H9 (cell line): ENCODE data around the gene PRXL2C. TPM values are rescaled to one million over a fixed set of nuclear protein-coding genes. Genes with fewer than 3 reads are reported as not detected.
"Not testable (repeated sequence)": the region's sequence is repeated elsewhere in the genome, so short reads cannot be mapped to it uniquely, and the experiment has no call there.

ENCODE experiments used
- DNase-seq: peaks from one replicate; pipeline ENCODE4 v3.0.0-alpha.2; 2017
- H2AFZ ChIP-seq: one replicate; pipeline ENCODE4 v1.6.1; 2013; ENCODE audit warnings: mild to moderate bottlenecking, low read length, control low read depth, moderate library complexity
- H2AK5ac ChIP-seq: 2 replicates; pipeline ENCODE4 v1.6.1; 2013; ENCODE audit warnings: low read length, control low read depth, mixed read lengths; ENCODE audit not compliant: insufficient read length
- H2BK120ac ChIP-seq: one replicate; pipeline ENCODE4 v1.6.1; 2013; ENCODE audit warnings: low read depth, mild to moderate bottlenecking, low read length, control low read depth, inconsistent platforms; ENCODE audit not compliant: poor library complexity, severe bottlenecking
- H2BK12ac ChIP-seq: 2 replicates; pipeline ENCODE4 v1.6.1; 2013; ENCODE audit warnings: low read length, control low read depth, mixed read lengths, low read depth; ENCODE audit not compliant: insufficient read length
- H2BK15ac ChIP-seq: 2 replicates; pipeline ENCODE4 v1.6.1; 2013; ENCODE audit warnings: low read depth, low read length, control low read depth
- H2BK20ac ChIP-seq: one replicate; pipeline ENCODE4 v1.6.1; 2013; ENCODE audit warnings: low read depth, mild to moderate bottlenecking, low read length, control low read depth, inconsistent platforms; ENCODE audit not compliant: poor library complexity, severe bottlenecking
- H2BK5ac ChIP-seq: 2 replicates; pipeline ENCODE4 v1.6.1; 2013; ENCODE audit warnings: low read length, control low read depth, mixed read lengths; ENCODE audit not compliant: insufficient read length
- H3K14ac ChIP-seq: 2 replicates; pipeline ENCODE4 v1.6.1; 2013; ENCODE audit warnings: low read length, control low read depth; ENCODE audit not compliant: insufficient read depth
- H3K18ac ChIP-seq: 2 replicates; pipeline ENCODE4 v1.6.1; 2013; ENCODE audit warnings: low read depth, mild to moderate bottlenecking, mixed read lengths, low read length, control low read depth; ENCODE audit not compliant: insufficient read length
- H3K23ac ChIP-seq: 2 replicates; pipeline ENCODE4 v1.6.1; 2013; ENCODE audit warnings: low read length, control low read depth, mixed read lengths, low read depth; ENCODE audit not compliant: insufficient read length
- H3K23me2 ChIP-seq: 2 replicates; pipeline ENCODE4 v1.6.1; 2013; ENCODE audit warnings: low read depth, mild to moderate bottlenecking, mixed read lengths, low read length, control low read depth; ENCODE audit not compliant: insufficient read length, poor library complexity, severe bottlenecking
- H3K27ac ChIP-seq: 2 replicates; pipeline ENCODE4 v1.5.1; 2013; ENCODE audit warnings: low read length, control low read depth, mixed read lengths, low read depth; ENCODE audit not compliant: insufficient read length
- H3K27me3 ChIP-seq: 2 replicates; pipeline ENCODE4 v1.6.1; 2013; ENCODE audit warnings: low read length, control low read depth, inconsistent platforms; ENCODE audit not compliant: insufficient read depth
- H3K4ac ChIP-seq: 2 replicates; pipeline ENCODE4 v1.6.1; 2013; ENCODE audit warnings: low read depth, mild to moderate bottlenecking, control low read depth, inconsistent platforms, low read length, moderate library complexity
- H3K4me1 ChIP-seq: 2 replicates; pipeline ENCODE4 v1.6.1; 2013; ENCODE audit warnings: low read length, control low read depth, inconsistent platforms; ENCODE audit not compliant: insufficient read depth
- H3K4me2 ChIP-seq: 2 replicates; pipeline ENCODE4 v1.6.1; 2013; ENCODE audit warnings: low read length, control low read depth, mixed read lengths; ENCODE audit not compliant: insufficient read length, insufficient read depth
- H3K56ac ChIP-seq: 2 replicates; pipeline ENCODE4 v1.6.1; 2013; ENCODE audit warnings: low read depth, mild to moderate bottlenecking, mixed read lengths, low read length, control low read depth; ENCODE audit not compliant: insufficient read length
- H3K79me1 ChIP-seq: 2 replicates; pipeline ENCODE4 v1.6.1; 2013; ENCODE audit warnings: low read depth, mild to moderate bottlenecking, moderate library complexity, low read length, control low read depth, inconsistent platforms; ENCODE audit not compliant: insufficient read depth, poor library complexity, severe bottlenecking
- H3K79me2 ChIP-seq: 2 replicates; pipeline ENCODE4 v1.6.1; 2013; ENCODE audit warnings: low read length, control low read depth, inconsistent platforms; ENCODE audit not compliant: insufficient read depth
- H3K9ac ChIP-seq: 2 replicates; pipeline ENCODE4 v1.6.1; 2013; ENCODE audit warnings: low read length, control low read depth, mixed read lengths; ENCODE audit not compliant: insufficient read length; ENCODE audit errors: extremely low read depth
- H3K9me3 ChIP-seq: one replicate; pipeline ENCODE4 v1.6.1; 2013; ENCODE audit warnings: low read depth, low read length, inconsistent platforms; ENCODE audit not compliant: control insufficient read depth
- H3T11ph ChIP-seq: one replicate; pipeline ENCODE4 v1.6.1; 2013; ENCODE audit warnings: mild to moderate bottlenecking, low read length, control low read depth, inconsistent platforms
- H4K20me1 ChIP-seq: one replicate; pipeline ENCODE4 v1.6.1; 2013; ENCODE audit not compliant: control insufficient read depth, insufficient read length, insufficient read depth
- H4K5ac ChIP-seq: 2 replicates; pipeline ENCODE4 v1.6.1; 2013; ENCODE audit warnings: low read depth, mild to moderate bottlenecking, mixed read lengths, low read length, control low read depth; ENCODE audit not compliant: insufficient read length
- H4K8ac ChIP-seq: replicated peaks from 2 replicates; pipeline ENCODE4 v1.6.1; 2013; ENCODE audit warnings: low read length, control low read depth, mixed read lengths, low read depth; ENCODE audit not compliant: insufficient read length
- H4K91ac ChIP-seq: 2 replicates; pipeline ENCODE4 v1.6.1; 2013; ENCODE audit warnings: low read depth, mild to moderate bottlenecking, moderate library complexity, mixed read lengths, low read length, control low read depth; ENCODE audit not compliant: insufficient read length
- H3K27ac Mint-ChIP-seq, 3 experiments: 2 replicates in 2 of 3; 3 replicates in 1 of 3; pipeline ENCODE4 v1.8.0; 2020 to 2021; ENCODE audit warnings: mixed read lengths in 3 of 3, mild to moderate bottlenecking in 1 of 3, moderate library complexity in 1 of 3
- H3K27me3 Mint-ChIP-seq: 2 replicates; pipeline ENCODE4 v1.8.0; 2021; ENCODE audit warnings: low read depth, mild to moderate bottlenecking, moderate library complexity, mixed read lengths
- H3K36me3 Mint-ChIP-seq, 3 experiments: 2 replicates in 2 of 3; 3 replicates in 1 of 3; pipeline ENCODE4 v1.8.0; 2020 to 2021; ENCODE audit warnings: low read depth in 3 of 3, mixed read lengths in 3 of 3; ENCODE audit not compliant: insufficient read depth in 1 of 3
- H3K4me1 Mint-ChIP-seq, 2 experiments: 2 replicates each; pipeline ENCODE4 v1.8.0; 2020; ENCODE audit warnings: mixed read lengths in 2 of 2
- H3K4me3 Mint-ChIP-seq, 2 experiments: 2 replicates in 1 of 2; 3 replicates in 1 of 2; pipeline ENCODE4 v1.8.0; 2020 to 2021; ENCODE audit warnings: mild to moderate bottlenecking in 2 of 2, mixed read lengths in 2 of 2, moderate library complexity in 1 of 2
- H3K9me3 Mint-ChIP-seq, 2 experiments: 2 replicates in 1 of 2; 3 replicates in 1 of 2; pipeline ENCODE4 v1.8.0; 2020; ENCODE audit warnings: mild to moderate bottlenecking in 2 of 2, mixed read lengths in 2 of 2, moderate library complexity in 1 of 2
- CTCF ChIP-seq: fragments of 200-600 bp; sonication (generic); conservative IDR thresholded peaks from 3 replicates; pipeline ENCODE4 v1.8.0; 2021; ENCODE audit warnings: antibody characterized with exemption, mild to moderate bottlenecking
- WGBS: extraction: QIAGEN DNeasy Blood & Tissue Kit; methylation state at CpG from one replicate; pipeline ENCODE4 v1.1.7; 2013; ENCODE audit warnings: missing lambda C conversion rate, low lambda C conversion rate, mixed read lengths; ENCODE audit not compliant: insufficient read length; ENCODE audit errors: extremely low coverage; 5-methylcytosine and 5-hydroxymethylcytosine counted together
- long read RNA-seq: library from polyadenylated mRNA; unstranded; transcript quantifications from one replicate; pipeline ENCODE4 v2.0.0, GENCODE V29; 2020
- total RNA-seq: library from RNA; stranded (reverse); gene quantifications from 2 replicates; pipeline ENCODE4 v1.2.1, GENCODE V29; 2021

The PRXL2C gene
- total RNA-seq, result 4.7 and 5.9 TPM in 2 replicates
- long read RNA-seq, partial matches to known transcripts, result 1 of 1 reads
- long read RNA-seq, other reads (novel, unspliced or antisense), result 0 of 1 reads

- no peaks in the 10 kb centered on the region for H3K79me2 ChIP-seq
- TF ChIP-seq CTCF, result no peak
- no peak within 1 kb of the TSS for H2BK20ac ChIP-seq
- H3K4me1 ChIP-seq, result no peaks in the 10 kb centered on the region
- H3K27ac Mint-ChIP-seq, result peak within 1 kb of the TSS; percentile 55 to 94 (median 55); a peak in 5 of 7 replicates
- WGBS, result no CpG with 5 or more reads among the region's 57 CpGs
- H4K20me1 ChIP-seq, result no peaks in the 10 kb centered on the region
- no peak within 1 kb of the TSS for H4K5ac ChIP-seq
- H3K23me2 ChIP-seq, result no peaks in the 10 kb centered on the region
- no peaks in the 10 kb centered on the region; a peak in 2 of 7 replicates for H3K36me3 Mint-ChIP-seq
- no peaks in the 10 kb centered on the region for H3K9me3 Mint-ChIP-seq
- no peak within 1 kb of the TSS for H3K56ac ChIP-seq
- no peak within 1 kb of the TSS for H2AK5ac ChIP-seq
- no peak within 1 kb of the TSS for H3K23ac ChIP-seq
- H3K4ac ChIP-seq, result no peak within 1 kb of the TSS; the same call in 1 of the 2 replicates
- H2BK5ac ChIP-seq, result no peak within 1 kb of the TSS
- peak; percentile 72 for DNase-seq
- peak within 1 kb of the TSS; percentile 86 to 94 for H3K4me3 Mint-ChIP-seq
- no peak within 1 kb of the TSS for H2AFZ ChIP-seq
- H3K9me3 ChIP-seq, result no peaks in the 10 kb centered on the region
- H3K18ac ChIP-seq, result peak within 1 kb of the TSS; percentile 6
- H3K27ac ChIP-seq, result no peak within 1 kb of the TSS
- H2BK120ac ChIP-seq, result no peak within 1 kb of the TSS
- H4K91ac ChIP-seq, result no peak within 1 kb of the TSS
- H3K79me1 ChIP-seq, result no peaks in the 10 kb centered on the region
- H2BK15ac ChIP-seq, result no peak within 1 kb of the TSS
- peaks cover 13% of the 10 kb centered on the region for H3K27me3 Mint-ChIP-seq
- peak within 1 kb of the TSS; percentile 49 for H3K14ac ChIP-seq
- no peak within 1 kb of the TSS for H2BK12ac ChIP-seq
- H3T11ph ChIP-seq, result peak within 1 kb of the TSS; percentile 73
- peaks cover 4 to 10% of the 10 kb centered on the region in 2 experiments for H3K4me1 Mint-ChIP-seq
- peak within 1 kb of the TSS; percentile 62 for H3K4me2 ChIP-seq
- no peaks in the 10 kb centered on the region for H3K27me3 ChIP-seq
- no peak within 1 kb of the TSS for H4K8ac ChIP-seq
- no peak within 1 kb of the TSS for H3K9ac ChIP-seq
Observed at GRCh38 chr9:96655198-96655851, at the start of gene PRXL2C. Gene PRXL2C, minus strand, starts transcription at chr9:96655317. Its CDS starts 36 bp downstream, at chr9:96655281.

GRCh38 chr9:96700721-96701375 is 45.7 kb upstream of the PRXL2C start:
- not testable (repeated sequence) for H3K4ac ChIP-seq, H4K8ac ChIP-seq, H3K9ac ChIP-seq, H3K14ac ChIP-seq, H4K91ac ChIP-seq, H3K27ac Mint-ChIP-seq, H2BK12ac ChIP-seq, H3K4me3 Mint-ChIP-seq, H3K27me3 Mint-ChIP-seq, H2AK5ac ChIP-seq, DNase-seq, H3K27ac ChIP-seq, H3K4me1 ChIP-seq, H4K20me1 ChIP-seq, H4K5ac ChIP-seq, H3K79me1 ChIP-seq, H3K23ac ChIP-seq, H3K56ac ChIP-seq, H3K4me1 Mint-ChIP-seq, H2BK120ac ChIP-seq, H3K23me2 ChIP-seq, H2BK5ac ChIP-seq, H2AFZ ChIP-seq, H3K79me2 ChIP-seq, H3T11ph ChIP-seq, H3K9me3 ChIP-seq, H3K27me3 ChIP-seq, H3K18ac ChIP-seq, H2BK20ac ChIP-seq, H3K4me2 ChIP-seq, H2BK15ac ChIP-seq
- Mint-ChIP-seq H3K36me3 (peaks cover 12 to 38% (median 31%) of the 10 kb centered on the region in 3 experiments), H3K9me3 (peaks cover 77% of the 10 kb centered on the region in 2 experiments)
- WGBS, result no CpG with 5 or more reads among the region's 30 CpGs
